Breast epithelium (tissue), 3 donors: ENCODE results near the gene LST1.

Experiments used
- CTCF ChIP-seq, 3 donors: fragments of 450-650 bp; IDR thresholded peaks; one replicate each; pipeline ENCODE4 v1.5.1; 2016 to 2017; ENCODE audit warnings: antibody characterized with exemption in 3 of 3, mild to moderate bottlenecking in 3 of 3, moderate library complexity in 3 of 3
- POLR2A ChIP-seq: fragments of 450-650 bp; IDR thresholded peaks from one replicate; pipeline ENCODE4 v1.6.1; 2016; ENCODE audit warnings: antibody characterized with exemption, mild to moderate bottlenecking, moderate library complexity

- TF ChIP-seq CTCF (IDR thresholded peaks at IDR 0.05) (no peak), POLR2A (no peak)
Measured at GRCh38 chr6:31636698-31637596, 50.9 kb downstream of the LST1 start.
